Measurements from ENCODE around the gene EVC2. TPM values are rescaled to one million over a fixed set of nuclear protein-coding genes. Genes with fewer than 3 reads are reported as not detected.

The EVC2 gene
- total and polyA plus RNA-seq, 2 of the 4 experiments (the other 2 are of a cell fraction) = 2.7 to 5.9 TPM

GRCh38 chr4:5615496-5616075 is 92.8 kb downstream of the EVC2 start:
- no peak for ATAC-seq (ENCODE audit: low read depth)

More at GRCh38 chr4:5615496-5616075, 92.8 kb downstream of the EVC2 start:
- H3K4me2 ChIP-seq (ENCODE audit: low read depth, low read length) = no peak overlapping the region
- BruUV-seq (replicated peaks) = no TSS peak
- peaks cover 55% of the 10 kb centered on the region for H3K36me3 ChIP-seq (ENCODE audit: control insufficient read depth, insufficient read depth, low read length)
- H3K9ac ChIP-seq (ENCODE audit: low read depth, low read length) = no peak overlapping the region
- no peak overlapping the region for H3K56ac ChIP-seq (ENCODE audit: extremely low read depth, insufficient read depth, low read length)
- in situ Hi-C loops (cut with MboI; ENCODE audit: low sequenced_read_pairs) = no loop called here
- no peak overlapping the region for H4K5ac ChIP-seq (ENCODE audit: low read depth, low read length)
- no peak overlapping the region for H2BK120ac ChIP-seq (ENCODE audit: low read depth, low read length)
- H2AK5ac ChIP-seq (ENCODE audit: low read depth, low read length) = no peak overlapping the region
- POLR2A ChIA-PET (ENCODE audit: unreplicated experiment) = no interaction called here
- H2AFZ ChIP-seq (replicated peaks; ENCODE audit: low read length, poor library complexity) = no peak overlapping the region
- H2AK9ac ChIP-seq (replicated peaks; ENCODE audit: low read depth, low read length, poor library complexity) = no peak overlapping the region
- CTCF ChIA-PET = no interaction called here
- no peaks in the 10 kb centered on the region for H4K20me1 ChIP-seq (ENCODE audit: insufficient read depth, low read length)
- H3K9me1 ChIP-seq (ENCODE audit: insufficient read depth, low read length) = peaks cover 9% of the 10 kb centered on the region; the same call in 1 of the 2 replicates
- H3K4ac ChIP-seq (ENCODE audit: low read depth, low read length) = no peak overlapping the region
- TF ChIP-seq NFE2L2 (IDR thresholded peaks at IDR 0.05; ENCODE audit: low read depth, low read length) (no peak), RCOR1 (IDR thresholded peaks at IDR 0.05; ENCODE audit: insufficient replicate concordance, low read length) (no peak), SMC3 (IDR thresholded peaks at IDR 0.05; ENCODE audit: low read depth, low read length) (no peak), CHD1 (IDR thresholded peaks at IDR 0.05; ENCODE audit: low read depth, low read length) (no peak), FOS (IDR thresholded peaks at IDR 0.05; ENCODE audit: low read depth, low read length) (no peak), POLR2A (IDR thresholded peaks at IDR 0.05; ENCODE audit: low read depth, low read length) (no peak), MAFK (IDR thresholded peaks at IDR 0.05; ENCODE audit: low read depth, low read length) (no peak), RFX5 (IDR thresholded peaks at IDR 0.05; ENCODE audit: low read depth, low read length) (no peak), RAD21 (IDR thresholded peaks at IDR 0.05; ENCODE audit: low read length) (no peak), CTCF (conservative IDR thresholded peaks at IDR 0.05; ENCODE audit: low read depth, low read length) (no peak), CEBPB (IDR thresholded peaks at IDR 0.05; ENCODE audit: low read depth, low read length) (no peak), ELK1 (IDR thresholded peaks at IDR 0.05; ENCODE audit: borderline replicate concordance, low read depth, low read length) (no peak), MAZ (IDR thresholded peaks at IDR 0.05; ENCODE audit: borderline replicate concordance, low read depth, low read length) (no peak), BHLHE40 (IDR thresholded peaks at IDR 0.05; ENCODE audit: low read depth, low read length) (no peak)
- no peak overlapping the region for H2BK20ac ChIP-seq (ENCODE audit: low read depth, low read length)
- 80% methylated on average over 2 of the region's 10 CpGs; no CpG with 5 or more reads in 1 of the 2 experiments for WGBS, 2 experiments (ENCODE audit: extremely low coverage in 2 of 2, insufficient read length in 1 of 2)
- H3K4me1 ChIP-seq (ENCODE audit: control insufficient read depth, insufficient read depth, low read length) = peaks cover 4% of the 10 kb centered on the region; the same call in 1 of the 2 replicates
- intact Hi-C loops (cut with micrococcal nuclease) = no loop called here
- H3K27me3 ChIP-seq (ENCODE audit: control insufficient read depth, insufficient read depth, low read length) = no peaks in the 10 kb centered on the region
- no peak overlapping the region for H2BK5ac ChIP-seq (ENCODE audit: low read depth, low read length, poor library complexity, severe bottlenecking)
- no peaks in the 10 kb centered on the region for H3K79me1 ChIP-seq (ENCODE audit: low read depth in 1 of 2, low read length in 2 of 2)
- dilution Hi-C loops (cut with HindIII; ENCODE audit: low sequenced_read_pairs, unreplicated experiment) = no loop called here
- no peak for DNase-seq
- H3K18ac ChIP-seq (ENCODE audit: low read depth, low read length) = no peak overlapping the region
- no peak overlapping the region for H4K91ac ChIP-seq (ENCODE audit: insufficient read depth, low read depth, low read length)
- H3K27ac ChIP-seq (ENCODE audit: insufficient read depth, low read length) = no peak overlapping the region
- no peak overlapping the region for H2BK15ac ChIP-seq (ENCODE audit: low read depth, low read length)
- H3K23ac ChIP-seq (ENCODE audit: low read depth, low read length) = no peak overlapping the region
- H3K14ac ChIP-seq (replicated peaks; ENCODE audit: low read depth, low read length) = no peak overlapping the region
- H4K8ac ChIP-seq (ENCODE audit: low read depth in 2 of 2, low read length in 2 of 2) = no peak overlapping the region
- no peaks in the 10 kb centered on the region for H3K9me3 ChIP-seq (ENCODE audit: control insufficient read depth, insufficient read depth, low read length)
- H3K4me3 ChIP-seq (ENCODE audit: insufficient read depth, low read depth, low read length) = no peak overlapping the region

Measured in IMR-90 (cell line).